Measurements from ENCODE around the gene RAD54L.
A peak's percentile ranks its signal among the peaks of the same experiment; 100 is the strongest.
"Not testable (repeated sequence)": the region's sequence is repeated elsewhere in the genome, so short reads cannot be mapped to it uniquely, and the experiment has no call there.

Gene RAD54L

GRCh38 chr1:46242918-46243317 is 4.6 kb upstream of the RAD54L start:
- DNase-seq, result no peak

- not testable (repeated sequence) for DNase-seq
Observed at GRCh38 chr1:46243831-46244230, 3.7 kb upstream of the RAD54L start.

GRCh38 chr1:46244656-46245371 is 2.7 kb upstream of the RAD54L start:
- DNase-seq, result no peak

- not testable (repeated sequence) for DNase-seq
Observed at GRCh38 chr1:46246136-46246535, 1.4 kb upstream of the RAD54L start.

GRCh38 chr1:46246548-46247435 is 771 bp upstream of the RAD54L start:
- peak; percentile 84 for DNase-seq

GRCh38 chr1:46248122-46248920 is 758 bp downstream of the RAD54L start:
- DNase-seq, result peak; percentile 47

- DNase-seq, result no peak
Observed at GRCh38 chr1:46254668-46255067, 7.1 kb downstream of the RAD54L start.

GRCh38 chr1:46256523-46256922 is 9.0 kb downstream of the RAD54L start:
- no peak for DNase-seq

GRCh38 chr1:46262508-46262907 is 14.9 kb downstream of the RAD54L start:
- DNase-seq, result no peak

- no peak for DNase-seq
Observed at GRCh38 chr1:46263146-46263545, 15.6 kb downstream of the RAD54L start.

- no peak for DNase-seq
Observed at GRCh38 chr1:46268578-46268977, 21.0 kb downstream of the RAD54L start.

- no peak for DNase-seq
Observed at GRCh38 chr1:46274225-46275029, 26.9 kb downstream of the RAD54L start.

GRCh38 chr1:46275030-46275337 is 27.4 kb downstream of the RAD54L start:
- DNase-seq, result no peak

GRCh38 chr1:46277658-46278373 is 30.3 kb downstream of the RAD54L start:
- DNase-seq, result no peak

GRCh38 chr1:46278807-46279206 is 31.2 kb downstream of the RAD54L start:
- peak; percentile 32 for DNase-seq

- no peak for DNase-seq
Observed at GRCh38 chr1:46280092-46280491, 32.5 kb downstream of the RAD54L start.

- DNase-seq, result no peak
Observed at GRCh38 chr1:46281021-46281420, 33.5 kb downstream of the RAD54L start.

- no peak for DNase-seq
Observed at GRCh38 chr1:46284058-46284457, 36.5 kb downstream of the RAD54L start.

GRCh38 chr1:46284597-46285564 is 37.3 kb downstream of the RAD54L start:
- no peak for DNase-seq

GRCh38 chr1:46285730-46286477 is 38.3 kb downstream of the RAD54L start:
- peak; percentile 75 for DNase-seq
